H1 (cell line): Measurements from ENCODE around the gene RAB3B. TPM values are rescaled to one million over a fixed set of nuclear protein-coding genes. Genes with fewer than 3 reads are reported as not detected.

ENCODE experiments used
- CTCF ChIA-PET: fragments of 300-600 bp; sonication (Branson Sonifier 250); formaldehyde crosslinking; loops from one replicate; lab custom pipeline; 2021; ENCODE audit not compliant: partially characterized antibody; lab: Charles Lee
- POLR2A ChIA-PET: fragments of 300-600 bp; sonication (Branson Sonifier 250); formaldehyde crosslinking; loops from one replicate; lab custom pipeline; 2021; ENCODE audit warnings: inconsistent platforms; ENCODE audit not compliant: partially characterized antibody; lab: Charles Lee
- DNase-seq, 2 experiments: peaks; one replicate each; pipeline versions ENCODE4 v3.0.0 to v3.0.0-alpha.2; 2010 to 2022; ENCODE audit warnings: low spot score in 2 of 2, low read depth in 1 of 2, mixed read lengths in 1 of 2
- FAIRE-seq: peaks from 2 replicates; lab custom pipeline; 2011; peaks lifted over from hg19 to GRCh38; lab: Jason Lieb, UNC
- H2AFZ ChIP-seq: 2 replicates; pipeline ENCODE4 v1.8.1; 2012; ENCODE audit warnings: low read length, inconsistent platforms
- H2AK5ac ChIP-seq: 2 replicates; pipeline ENCODE4 v1.6.1; 2013; ENCODE audit warnings: low read depth, low read length
- H2BK120ac ChIP-seq: replicated peaks from 2 replicates; pipeline ENCODE3; 2013; ENCODE audit warnings: low read depth, low read length, inconsistent platforms
- H2BK12ac ChIP-seq: 2 replicates; pipeline ENCODE4 v1.6.1; 2013; ENCODE audit warnings: low read depth, low read length
- H2BK15ac ChIP-seq: 2 replicates; pipeline ENCODE4 v1.6.1; 2013; ENCODE audit warnings: low read length
- H2BK20ac ChIP-seq: 2 replicates; pipeline ENCODE4 v1.6.1; 2013; ENCODE audit warnings: low read length
- H2BK5ac ChIP-seq: 2 replicates; pipeline ENCODE4 v1.6.1; 2013; ENCODE audit warnings: low read depth, low read length
- H3K14ac ChIP-seq: 2 replicates; pipeline ENCODE4 v1.6.1; 2013; ENCODE audit warnings: inconsistent platforms; ENCODE audit not compliant: insufficient read length
- H3K18ac ChIP-seq: 2 replicates; pipeline ENCODE4 v1.6.1; 2013; ENCODE audit warnings: low read length; ENCODE audit errors: extremely low read depth
- H3K23ac ChIP-seq: 2 replicates; pipeline ENCODE4 v1.6.1; 2013; ENCODE audit warnings: inconsistent platforms; ENCODE audit not compliant: insufficient read length
- H3K23me2 ChIP-seq: 2 replicates; pipeline ENCODE4 v1.6.1; 2013; ENCODE audit warnings: low read depth, low read length
- H3K27ac ChIP-seq: 2 replicates; pipeline ENCODE4 v1.6.1; 2011; ENCODE audit warnings: low read depth, low read length, inconsistent platforms
- H3K27me3 ChIP-seq, 4 experiments: replicated peaks in 1 of 4; 1 replicate in 1 of 4; 2 replicates in 3 of 4; pipeline versions ENCODE4 v1.6.1 to v1.8.1; 2011 to 2013; ENCODE audit warnings: low read length in 3 of 4, mild to moderate bottlenecking in 3 of 4, inconsistent platforms in 2 of 4, mixed read lengths in 2 of 4, moderate library complexity in 1 of 4; ENCODE audit not compliant: control insufficient read depth in 3 of 4, insufficient read depth in 3 of 4; ENCODE audit errors: extremely low read depth in 1 of 4
- H3K36me3 ChIP-seq, 4 experiments: 2 replicates each; pipeline versions ENCODE4 v1.6.1 to v1.8.1; 2011 to 2013; ENCODE audit warnings: mild to moderate bottlenecking in 4 of 4, low read length in 3 of 4, moderate library complexity in 2 of 4, control low read depth in 1 of 4, inconsistent platforms in 1 of 4; ENCODE audit not compliant: insufficient read depth in 4 of 4, control insufficient read depth in 2 of 4
- H3K4ac ChIP-seq: replicated peaks from 2 replicates; pipeline ENCODE3; 2013; ENCODE audit warnings: low read length, low read depth, mixed read lengths, inconsistent platforms; ENCODE audit not compliant: insufficient read length
- H3K4me1 ChIP-seq, 4 experiments: replicated peaks in 1 of 4; 1 replicate in 1 of 4; 2 replicates in 3 of 4; pipeline versions ENCODE4 v1.6.1 to v1.8.1; 2011 to 2013; ENCODE audit warnings: low read length in 3 of 4, inconsistent platforms in 2 of 4, mixed read lengths in 1 of 4; ENCODE audit not compliant: insufficient read depth in 4 of 4, control insufficient read depth in 3 of 4
- H3K4me2 ChIP-seq, 2 experiments: 2 replicates each; pipeline versions ENCODE4 v1.6.1 to v1.8.1; 2011 to 2013; ENCODE audit warnings: low read depth in 2 of 2, low read length in 2 of 2, control low read depth in 1 of 2, inconsistent platforms in 1 of 2, mild to moderate bottlenecking in 1 of 2; ENCODE audit not compliant: insufficient read depth in 1 of 2
- H3K4me3 ChIP-seq, 4 experiments: fragments of 200-600, 300-600 bp in 1 of 4; sonication (generic), shearing (Covaris generic), sonication (Bioruptor Twin) in 1 of 4; 2 replicates each; pipeline versions ENCODE4 v1.5.1 to v1.8.1; 2011 to 2016; ENCODE audit warnings: low read length in 4 of 4, low read depth in 3 of 4, control low read depth in 2 of 4, inconsistent platforms in 2 of 4, mild to moderate bottlenecking in 2 of 4, mixed read lengths in 1 of 4, moderate library complexity in 1 of 4; ENCODE audit not compliant: insufficient read depth in 2 of 4; ENCODE audit errors: extremely low read depth in 1 of 4
- H3K56ac ChIP-seq: replicated peaks from 2 replicates; pipeline ENCODE3; 2013; ENCODE audit warnings: low read depth, mild to moderate bottlenecking, mixed read lengths, low read length, inconsistent platforms; ENCODE audit not compliant: insufficient read length
- H3K79me1 ChIP-seq: 2 replicates; pipeline ENCODE4 v1.6.1; 2013; ENCODE audit warnings: low read depth, low read length, control low read depth
- H3K79me2 ChIP-seq, 2 experiments: 2 replicates each; pipeline versions ENCODE4 v1.6.1 to v1.8.1; 2012 to 2013; ENCODE audit warnings: low read length in 2 of 2, mild to moderate bottlenecking in 2 of 2, inconsistent platforms in 1 of 2; ENCODE audit not compliant: insufficient read depth in 2 of 2, control insufficient read depth in 1 of 2
- H3K9ac ChIP-seq, 4 experiments: replicated peaks in 1 of 4; 1 replicate in 1 of 4; 2 replicates in 3 of 4; pipeline versions ENCODE4 v1.6.1 to v1.8.1; 2011 to 2013; ENCODE audit warnings: low read depth in 3 of 4, low read length in 3 of 4, control low read depth in 2 of 4, mild to moderate bottlenecking in 2 of 4, moderate library complexity in 2 of 4, inconsistent platforms in 1 of 4; ENCODE audit errors: extremely low read depth in 1 of 4
- H3K9me3 ChIP-seq, 2 experiments: 2 replicates each; pipeline versions ENCODE4 v1.6.1 to v1.8.1; 2012 to 2013; ENCODE audit warnings: mild to moderate bottlenecking in 2 of 2, moderate library complexity in 2 of 2, control low read depth in 1 of 2, inconsistent platforms in 1 of 2, low read depth in 1 of 2, low read length in 1 of 2, mixed read lengths in 1 of 2; ENCODE audit not compliant: insufficient read depth in 2 of 2
- H4K20me1 ChIP-seq, 2 experiments: replicated peaks in 1 of 2; 2 replicates each; pipeline versions ENCODE3 to v1.8.1; 2011 to 2013; ENCODE audit warnings: inconsistent platforms in 2 of 2, low read length in 2 of 2, mild to moderate bottlenecking in 1 of 2; ENCODE audit not compliant: insufficient read depth in 2 of 2, control insufficient read depth in 1 of 2
- H4K5ac ChIP-seq: 2 replicates; pipeline ENCODE4 v1.6.1; 2013; ENCODE audit warnings: low read length, low read depth, mixed read lengths, inconsistent platforms; ENCODE audit not compliant: insufficient read length
- H4K8ac ChIP-seq: 2 replicates; pipeline ENCODE4 v1.8.0; 2013; ENCODE audit warnings: mild to moderate bottlenecking, moderate library complexity, low read length, inconsistent platforms; ENCODE audit not compliant: insufficient read depth; ENCODE audit errors: extremely low read depth
- H4K91ac ChIP-seq: replicated peaks from 2 replicates; pipeline ENCODE3; 2013; ENCODE audit warnings: low read length, mixed read lengths, inconsistent platforms; ENCODE audit not compliant: insufficient read length
- BACH1 ChIP-seq: IDR thresholded peaks from 2 replicates; pipeline ENCODE4 v1.6.1; 2012; ENCODE audit warnings: low read length, improper control_type of control experiment
- CBX5 ChIP-seq: fragments of 300-800, 300-1000 bp; sonication (generic); IDR thresholded peaks from 2 replicates; pipeline ENCODE4 v1.7.1; 2016; ENCODE audit warnings: antibody characterized with exemption, low read length, low read depth
- CTCF ChIP-seq, 3 experiments: IDR thresholded peaks; 1 replicate in 2 of 3; 2 replicates in 1 of 3; pipeline versions ENCODE4 v1.5.1 to v1.6.1; 2011; ENCODE audit warnings: low read length in 3 of 3, mild to moderate bottlenecking in 3 of 3, inconsistent platforms in 2 of 3, low read depth in 1 of 3, moderate library complexity in 1 of 3; ENCODE audit not compliant: insufficient read depth in 1 of 3; ENCODE audit errors: control extremely low read depth in 1 of 3
- GABPA ChIP-seq: IDR thresholded peaks from 2 replicates; pipeline ENCODE4 v1.6.1; 2011; ENCODE audit warnings: mild to moderate bottlenecking, low read length, moderate library complexity, borderline replicate concordance; ENCODE audit not compliant: insufficient read depth
- HDAC6 ChIP-seq: IDR thresholded peaks from one replicate; pipeline ENCODE4 v1.7.1; 2012; ENCODE audit warnings: low read depth, mild to moderate bottlenecking, inconsistent platforms, low read length, moderate library complexity
- JUND ChIP-seq: IDR thresholded peaks from 2 replicates; pipeline ENCODE4 v1.6.1; 2011; ENCODE audit warnings: mild to moderate bottlenecking, improper control_type of control experiment, low read length
- RNF2 ChIP-seq: fragments of 200-900, 300-1000 bp; sonication (generic); IDR thresholded peaks from 2 replicates; pipeline ENCODE4 v1.7.1; 2016; ENCODE audit warnings: borderline replicate concordance, low read depth, mild to moderate bottlenecking, antibody characterized with exemption, low read length; ENCODE audit not compliant: poor library complexity, severe bottlenecking; ENCODE audit errors: missing control alignments
- whole genome bisulfite sequencing, 2 experiments: shearing (Covaris generic) in 1 of 2; methylation state at CpG; one replicate each; pipeline versions ENCODE4 v1.1.6 to v1.1.7; 2013 to 2015; ENCODE audit warnings: low lambda C conversion rate in 2 of 2, mixed read lengths in 2 of 2, inconsistent platforms in 1 of 2, low coverage in 1 of 2, missing lambda C conversion rate in 1 of 2; ENCODE audit not compliant: insufficient replicate concordance in 2 of 2, insufficient coverage in 1 of 2, insufficient read length in 1 of 2; ENCODE audit errors: extremely low coverage in 1 of 2, missing lambda C conversion rate in 1 of 2; 5-methylcytosine and 5-hydroxymethylcytosine counted together
- polyA plus RNA-seq, 7 experiments: library from polyadenylated mRNA; depleted of rRNA in 3 of 7; stranded (reverse) in 5 of 7; unstranded in 2 of 7; fragments of >200 nt in 5 of 7; fragments of 200-250 nt in 2 of 7; gene quantifications; 1 replicate in 5 of 7; 2 replicates in 1 of 7; 4 replicates in 1 of 7; pipeline versions ENCODE4 v1.2.1 to v1.2.3, GENCODE V29; 2011 to 2013; ENCODE audit warnings: missing spikeins in 2 of 7, mixed read lengths in 2 of 7
- total RNA-seq: library from RNA; stranded (reverse); fragmentation: NEBNext Ultra II Directional; extraction: Animal tissue kit (Norgen Biotek cat#: 25700); gene quantifications from 2 replicates; pipeline ENCODE4 v1.2.1, GENCODE V29; 2021

RAB3B gene
- total and polyA plus RNA-seq, 2 of the 8 experiments (the other 6 are each of a cell fraction or from before 2014, with no cell fraction given), result 12.5 to 36.8 TPM

- Histone ChIP-seq H3K4me2 (no peak overlapping the region), H4K8ac (no peak overlapping the region), H3K27ac (no peak overlapping the region), H2BK15ac (no peak overlapping the region), H3K23me2 (no peaks in the 10 kb centered on the region; the same call in 1 of the 2 replicates), H3K4ac (no peak overlapping the region), H2AK5ac (no peak overlapping the region), H3K36me3 (peaks cover 3 to 37% (median 13%) of the 10 kb centered on the region in 4 experiments; a peak in 7 of 8 replicates), H3K27me3 (no peaks in the 10 kb centered on the region; a peak in 1 of 7 replicates), H2BK120ac (no peak overlapping the region), H3K9me3 (no peaks in the 10 kb centered on the region), H2BK12ac (no peak overlapping the region), H2BK5ac (no peak overlapping the region), H3K79me1 (no peaks in the 10 kb centered on the region; the same call in 1 of the 2 replicates), H4K20me1 (no peaks in the 10 kb centered on the region), H4K5ac (no peak overlapping the region), H3K14ac (no peak overlapping the region), H3K9ac (no peak overlapping the region), H3K56ac (no peak overlapping the region), H2AFZ (no peak overlapping the region), H3K23ac (no peak overlapping the region), H2BK20ac (no peak overlapping the region), H3K4me1 (peaks cover 0 to 2% (median 0%) of the 10 kb centered on the region in 4 experiments; a peak in 1 of 7 replicates), H4K91ac (no peak overlapping the region), H3K4me3 (no peak overlapping the region), H3K79me2 (no peaks in the 10 kb centered on the region), H3K18ac (no peak overlapping the region)
- POLR2A ChIA-PET, result interaction anchor here (0.6 to 1.0 kb wide), 2 partner anchors 12 to 40 kb away, joined by 3 read pairs; no protein-coding TSS in a partner anchor
- FAIRE-seq, result no peak
- CTCF ChIA-PET, result interaction anchor here (0.6 kb wide), 1 partner anchor 27 kb away, joined by 3 read pairs; no protein-coding TSS in a partner anchor
- TF ChIP-seq CBX5 (no peak), HDAC6 (no peak), GABPA (no peak), BACH1 (no peak), CTCF (IDR thresholded peaks at IDR 0.05; ENCODE audit: control extremely low read depth in 1 of 3, insufficient read depth in 1 of 3, low read depth in 1 of 3, low read length in 3 of 3) (no peak), JUND (no peak), RNF2 (no peak)
- no peak for DNase-seq
- 91% methylated on average over 5 of the region's 5 CpGs; no CpG with 5 or more reads in 1 of the 2 experiments for WGBS, 2 experiments
Observed at GRCh38 chr1:51920130-51920529, 70.4 kb downstream of the RAB3B start.
